ENCODE measurements around the gene MIPOL1.

MIPOL1 gene

DNA sequence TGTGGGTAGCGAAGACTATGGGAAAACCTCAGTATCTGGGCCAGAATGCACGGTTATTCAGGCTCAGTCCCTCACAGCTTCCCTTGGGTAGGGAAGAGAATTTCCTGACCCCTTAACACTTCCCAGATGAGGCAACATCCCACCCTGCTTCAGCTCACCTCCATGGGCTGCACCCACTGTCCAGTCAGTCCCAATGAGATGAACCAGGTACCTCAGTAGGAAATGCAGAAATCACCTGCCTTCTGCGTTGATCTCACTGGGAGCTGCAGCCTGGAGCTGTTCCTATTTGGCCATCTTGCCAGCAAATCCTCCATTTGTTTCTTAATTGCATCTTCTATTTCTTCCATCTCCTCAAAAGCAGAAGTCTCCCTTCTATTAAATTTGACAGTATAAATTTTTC, 292.9 kb downstream of the MIPOL1 start:
- no peaks in the 10 kb centered on the region for H3K9me3 ChIP-seq (replicated peaks in 1 of 2; ENCODE audit: control insufficient read depth in 2 of 2, insufficient read depth in 1 of 2, low read depth in 1 of 2, low read length in 2 of 2)
- H2BK120ac ChIP-seq (ENCODE audit: low read depth, low read length), result no peak overlapping the region
- H2AFZ ChIP-seq (ENCODE audit: low read length), result no peak overlapping the region
- H3K4me2 ChIP-seq (ENCODE audit: insufficient read depth, low read length, poor library complexity, severe bottlenecking), result no peak overlapping the region
- H3K4me3 ChIP-seq (ENCODE audit: low read length in 2 of 2), result no peak overlapping the region
- H3K79me1 ChIP-seq (ENCODE audit: low read depth, low read length), result no peaks in the 10 kb centered on the region
- no peaks in the 10 kb centered on the region for H3K36me3 ChIP-seq (replicated peaks in 1 of 2; ENCODE audit: control insufficient read depth in 2 of 2, insufficient read depth in 2 of 2, low read length in 2 of 2)
- H3K23ac ChIP-seq (ENCODE audit: low read depth, low read length, poor library complexity), result no peak overlapping the region
- H3K18ac ChIP-seq (ENCODE audit: low read length), result no peak overlapping the region
- H4K8ac ChIP-seq (ENCODE audit: low read depth, low read length), result no peak overlapping the region
- no peak overlapping the region for H3K27ac ChIP-seq (replicated peaks; ENCODE audit: low read length)
- no peak overlapping the region for H2BK12ac ChIP-seq (ENCODE audit: low read length)
- no peaks in the 10 kb centered on the region for H3K4me1 ChIP-seq (ENCODE audit: control insufficient read depth in 2 of 2, insufficient read depth in 1 of 2, low read depth in 1 of 2, low read length in 2 of 2)
- H3K27me3 ChIP-seq (ENCODE audit: control insufficient read depth in 3 of 3, insufficient read depth in 3 of 3, low read depth in 1 of 3, low read length in 3 of 3), result no peaks in the 10 kb centered on the region
- no peak overlapping the region for H3K4ac ChIP-seq (ENCODE audit: low read length)
- H2BK5ac ChIP-seq (ENCODE audit: low read length), result no peak overlapping the region
- no peak overlapping the region for H2BK15ac ChIP-seq (ENCODE audit: low read length)
- no CpG with 5 or more reads among the region's 3 CpGs for WGBS, 2 donors (ENCODE audit: extremely low coverage in 2 of 2, insufficient read length in 2 of 2, insufficient replicate concordance in 1 of 2)
- no peak overlapping the region for H3K14ac ChIP-seq (ENCODE audit: low read length)
- no peak overlapping the region for H2AK5ac ChIP-seq (ENCODE audit: low read depth, low read length)
- H3K9ac ChIP-seq (ENCODE audit: low read depth, low read length, poor library complexity), result no peak overlapping the region
- no peak for DNase-seq (ENCODE audit: low spot score)
- no peak overlapping the region for H4K91ac ChIP-seq (ENCODE audit: low read depth, low read length, poor library complexity)

DNA sequence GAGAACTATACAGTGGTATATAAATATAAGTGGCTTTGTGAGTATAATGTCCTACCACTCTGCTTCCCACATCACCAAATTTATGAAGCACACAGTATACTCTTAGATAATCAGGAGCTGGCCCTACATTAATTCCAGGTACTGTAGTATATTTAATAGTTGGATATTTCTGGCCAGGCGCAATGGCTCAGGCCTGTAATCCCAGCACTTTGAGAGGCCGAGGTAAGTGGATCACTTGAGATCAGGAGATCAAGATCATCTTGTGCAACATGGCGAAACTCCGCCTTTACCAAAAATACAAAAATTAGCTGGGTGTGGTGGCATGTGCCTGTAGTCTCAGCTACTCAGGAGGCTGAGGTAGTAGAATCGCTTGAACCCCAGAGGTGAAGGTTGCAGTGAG, 293.3 kb downstream of the MIPOL1 start:
- Histone ChIP-seq H2BK15ac (ENCODE audit: low read length) (no peak overlapping the region), H2AFZ (ENCODE audit: low read length) (no peak overlapping the region), H3K27me3 (ENCODE audit: control insufficient read depth in 3 of 3, insufficient read depth in 3 of 3, low read depth in 1 of 3, low read length in 3 of 3) (no peaks in the 10 kb centered on the region), H2BK120ac (ENCODE audit: low read depth, low read length) (no peak overlapping the region), H3K36me3 (replicated peaks in 1 of 2; ENCODE audit: control insufficient read depth in 2 of 2, insufficient read depth in 2 of 2, low read length in 2 of 2) (no peaks in the 10 kb centered on the region), H3K4me1 (ENCODE audit: control insufficient read depth in 2 of 2, insufficient read depth in 1 of 2, low read depth in 1 of 2, low read length in 2 of 2) (no peaks in the 10 kb centered on the region), H3K23ac (ENCODE audit: low read depth, low read length, poor library complexity) (no peak overlapping the region), H3K4me3 (ENCODE audit: low read length in 2 of 2) (no peak overlapping the region), H3K9ac (ENCODE audit: low read depth, low read length, poor library complexity) (no peak overlapping the region), H2BK12ac (ENCODE audit: low read length) (no peak overlapping the region), H3K4me2 (ENCODE audit: insufficient read depth, low read length, poor library complexity, severe bottlenecking) (no peak overlapping the region), H3K18ac (ENCODE audit: low read length) (no peak overlapping the region), H3K9me3 (replicated peaks in 1 of 2; ENCODE audit: control insufficient read depth in 2 of 2, insufficient read depth in 1 of 2, low read depth in 1 of 2, low read length in 2 of 2) (no peaks in the 10 kb centered on the region), H4K91ac (ENCODE audit: low read depth, low read length, poor library complexity) (no peak overlapping the region), H3K4ac (ENCODE audit: low read length) (no peak overlapping the region), H2BK5ac (ENCODE audit: low read length) (no peak overlapping the region), H4K8ac (ENCODE audit: low read depth, low read length) (no peak overlapping the region), H3K79me1 (ENCODE audit: low read depth, low read length) (no peaks in the 10 kb centered on the region), H2AK5ac (ENCODE audit: low read depth, low read length) (no peak overlapping the region), H3K14ac (ENCODE audit: low read length) (no peak overlapping the region), H3K27ac (replicated peaks; ENCODE audit: low read length) (no peak overlapping the region)
- WGBS, 2 donors (ENCODE audit: extremely low coverage in 2 of 2, insufficient read length in 2 of 2, insufficient replicate concordance in 1 of 2), result no CpG with 5 or more reads among the region's 5 CpGs
- DNase-seq (ENCODE audit: low spot score), result no peak

DNA sequence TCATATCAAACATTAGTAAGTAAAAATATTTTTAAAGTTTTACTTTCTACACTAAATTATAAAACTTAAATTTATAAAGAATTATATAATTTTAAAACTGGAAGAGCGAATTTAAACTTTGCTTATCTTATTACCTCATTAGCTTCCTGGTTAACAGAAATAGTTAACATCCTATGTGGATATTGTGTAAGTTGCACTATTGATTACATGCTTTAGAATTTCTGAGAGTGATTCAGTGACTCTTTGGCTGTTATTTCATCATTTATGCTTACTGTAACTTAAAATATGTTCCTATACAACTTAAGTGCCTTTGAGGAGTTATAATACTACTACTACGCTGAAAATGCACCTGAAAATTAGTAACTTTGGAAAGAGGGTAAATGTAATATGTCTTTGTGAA, 295.9 kb downstream of the MIPOL1 start:
- Histone ChIP-seq H3K4me2 (ENCODE audit: insufficient read depth, low read length, poor library complexity, severe bottlenecking) (no peak overlapping the region), H3K23ac (ENCODE audit: low read depth, low read length, poor library complexity) (no peak overlapping the region), H3K27ac (replicated peaks; ENCODE audit: low read length) (no peak overlapping the region), H2BK12ac (ENCODE audit: low read length) (no peak overlapping the region), H2BK15ac (ENCODE audit: low read length) (no peak overlapping the region), H4K91ac (ENCODE audit: low read depth, low read length, poor library complexity) (no peak overlapping the region), H4K8ac (ENCODE audit: low read depth, low read length) (no peak overlapping the region), H2AK5ac (ENCODE audit: low read depth, low read length) (no peak overlapping the region), H3K9ac (ENCODE audit: low read depth, low read length, poor library complexity) (no peak overlapping the region), H3K79me1 (ENCODE audit: low read depth, low read length) (no peaks in the 10 kb centered on the region), H3K4me3 (ENCODE audit: low read length in 2 of 2) (no peak overlapping the region), H3K36me3 (replicated peaks in 1 of 2; ENCODE audit: control insufficient read depth in 2 of 2, insufficient read depth in 2 of 2, low read length in 2 of 2) (no peaks in the 10 kb centered on the region), H2AFZ (ENCODE audit: low read length) (no peak overlapping the region), H3K14ac (ENCODE audit: low read length) (no peak overlapping the region), H2BK120ac (ENCODE audit: low read depth, low read length) (no peak overlapping the region), H3K18ac (ENCODE audit: low read length) (no peak overlapping the region), H2BK5ac (ENCODE audit: low read length) (no peak overlapping the region), H3K4me1 (ENCODE audit: control insufficient read depth in 2 of 2, insufficient read depth in 1 of 2, low read depth in 1 of 2, low read length in 2 of 2) (peaks cover 0 to 2% of the 10 kb centered on the region in 2 donors), H3K4ac (ENCODE audit: low read length) (no peak overlapping the region), H3K9me3 (replicated peaks in 1 of 2; ENCODE audit: control insufficient read depth in 2 of 2, insufficient read depth in 1 of 2, low read depth in 1 of 2, low read length in 2 of 2) (no peaks in the 10 kb centered on the region), H3K27me3 (ENCODE audit: control insufficient read depth in 3 of 3, insufficient read depth in 3 of 3, low read depth in 1 of 3, low read length in 3 of 3) (no peaks in the 10 kb centered on the region)
- WGBS, 2 donors (ENCODE audit: extremely low coverage in 2 of 2, insufficient read length in 2 of 2, insufficient replicate concordance in 1 of 2), result no CpG with 5 or more reads among the region's 2 CpGs
- DNase-seq (ENCODE audit: low spot score), result no peak

DNA sequence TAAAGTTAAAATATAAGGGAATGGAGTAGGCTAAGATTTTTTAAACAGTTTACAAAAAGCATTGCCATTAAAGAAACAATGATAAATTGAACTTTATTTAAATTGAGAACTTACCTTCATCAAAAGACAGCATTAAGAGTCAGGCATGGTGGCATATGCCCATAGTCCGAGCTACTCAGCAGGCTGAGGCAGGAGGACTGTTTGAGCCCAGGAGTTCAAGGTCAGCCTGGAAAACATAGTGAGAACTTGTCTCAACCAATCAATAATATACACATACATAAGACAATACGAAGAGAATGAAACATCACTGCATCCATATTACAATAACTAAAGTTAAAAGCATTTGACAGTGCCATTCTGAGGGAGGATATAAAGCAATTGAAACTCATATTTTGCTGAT, 299.7 kb downstream of the MIPOL1 start:
- H2BK12ac ChIP-seq (ENCODE audit: low read length), result no peak overlapping the region
- H3K4me1 ChIP-seq (ENCODE audit: control insufficient read depth in 2 of 2, insufficient read depth in 1 of 2, low read depth in 1 of 2, low read length in 2 of 2), result peaks cover 0 to 2% of the 10 kb centered on the region in 2 donors
- H2AFZ ChIP-seq (ENCODE audit: low read length), result no peak overlapping the region
- no peak for DNase-seq (ENCODE audit: low spot score)
- H3K18ac ChIP-seq (ENCODE audit: low read length), result no peak overlapping the region
- H3K4me2 ChIP-seq (ENCODE audit: insufficient read depth, low read length, poor library complexity, severe bottlenecking), result no peak overlapping the region
- H3K36me3 ChIP-seq (replicated peaks in 1 of 2; ENCODE audit: control insufficient read depth in 2 of 2, insufficient read depth in 2 of 2, low read length in 2 of 2), result no peaks in the 10 kb centered on the region
- no peaks in the 10 kb centered on the region for H3K9me3 ChIP-seq (replicated peaks in 1 of 2; ENCODE audit: control insufficient read depth in 2 of 2, insufficient read depth in 1 of 2, low read depth in 1 of 2, low read length in 2 of 2)
- no peak overlapping the region for H3K14ac ChIP-seq (ENCODE audit: low read length)
- H3K4me3 ChIP-seq (ENCODE audit: low read length in 2 of 2), result no peak overlapping the region
- no peak overlapping the region for H3K4ac ChIP-seq (ENCODE audit: low read length)
- no peak overlapping the region for H3K27ac ChIP-seq (replicated peaks; ENCODE audit: low read length)
- H4K8ac ChIP-seq (ENCODE audit: low read depth, low read length), result no peak overlapping the region
- no peaks in the 10 kb centered on the region for H3K27me3 ChIP-seq (ENCODE audit: control insufficient read depth in 3 of 3, insufficient read depth in 3 of 3, low read depth in 1 of 3, low read length in 3 of 3)
- H3K23ac ChIP-seq (ENCODE audit: low read depth, low read length, poor library complexity), result no peak overlapping the region
- no peak overlapping the region for H2BK15ac ChIP-seq (ENCODE audit: low read length)
- H4K91ac ChIP-seq (ENCODE audit: low read depth, low read length, poor library complexity), result no peak overlapping the region
- H3K9ac ChIP-seq (ENCODE audit: low read depth, low read length, poor library complexity), result no peak overlapping the region
- no peak overlapping the region for H2BK5ac ChIP-seq (ENCODE audit: low read length)
- H3K79me1 ChIP-seq (ENCODE audit: low read depth, low read length), result no peaks in the 10 kb centered on the region
- WGBS, 2 donors (ENCODE audit: extremely low coverage in 2 of 2, insufficient read length in 2 of 2, insufficient replicate concordance in 1 of 2), result no CpG with 5 or more reads among the region's 2 CpGs
- no peak overlapping the region for H2AK5ac ChIP-seq (ENCODE audit: low read depth, low read length)
- H2BK120ac ChIP-seq (ENCODE audit: low read depth, low read length), result no peak overlapping the region
